ENCODE data around the gene NRP1. TPM values are rescaled to one million over a fixed set of nuclear protein-coding genes. Genes with fewer than 3 reads are reported as not detected.
A peak's percentile ranks its signal among the peaks of the same experiment; 100 is the strongest.

The NRP1 gene
- total RNA-seq, 1 donor, result 173 TPM

DNA sequence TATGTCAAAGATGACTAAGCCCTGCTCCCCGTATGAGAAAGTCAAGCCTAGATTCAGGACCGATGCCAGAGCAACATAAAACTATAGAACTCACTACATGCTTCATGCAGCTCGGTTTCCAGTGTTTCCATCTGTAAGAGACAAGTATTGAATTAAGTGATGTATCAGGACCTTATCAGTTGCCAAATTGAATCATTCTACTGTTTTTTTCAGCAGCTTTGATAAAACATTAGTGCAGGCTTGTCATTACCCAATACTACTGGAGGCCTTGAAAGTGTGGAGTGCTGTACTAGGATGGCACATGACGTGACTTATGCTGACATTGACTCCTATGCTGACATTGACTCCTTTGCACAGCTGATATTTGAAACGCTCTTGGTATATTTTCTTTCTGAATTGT lies 10.8 kb upstream of the NRP1 start:
- Histone ChIP-seq H3K27me3 (ENCODE audit: insufficient read depth, low read length) (no peaks in the 10 kb centered on the region), H3K79me2 (ENCODE audit: insufficient read depth, low read length) (no peaks in the 10 kb centered on the region), H4K20me1 (ENCODE audit: insufficient read depth, low read length) (no peaks in the 10 kb centered on the region), H3K27ac (ENCODE audit: low read depth, low read length) (no peak overlapping the region), H3K4me3 (ENCODE audit: insufficient read depth, low read length) (no peak overlapping the region), H3K4me2 (ENCODE audit: insufficient read depth, low read length) (no peak overlapping the region), H3K36me3 (ENCODE audit: insufficient read depth, low read length) (no peaks in the 10 kb centered on the region), H3K9me3 (ENCODE audit: low read depth, low read length) (no peaks in the 10 kb centered on the region), H3K4me1 (ENCODE audit: insufficient read depth, low read length) (peaks cover 33% of the 10 kb centered on the region), H2AFZ (ENCODE audit: low read length) (no peak overlapping the region)
- TF ChIP-seq CTCF (IDR thresholded peaks at IDR 0.05; ENCODE audit: extremely low read depth, low read depth, low read length), result no peak
- DNase-seq (ENCODE audit: insufficient read length, low spot score, missing footprints), result no peak

- H3K4me3 ChIP-seq (ENCODE audit: insufficient read depth, low read length), result no peak overlapping the region
- DNase-seq (ENCODE audit: insufficient read length, low spot score, missing footprints), result no peak
- no peaks in the 10 kb centered on the region for H3K27me3 ChIP-seq (ENCODE audit: insufficient read depth, low read length)
- no peaks in the 10 kb centered on the region for H4K20me1 ChIP-seq (ENCODE audit: insufficient read depth, low read length)
- H2AFZ ChIP-seq (ENCODE audit: low read length), result no peak overlapping the region
- no peaks in the 10 kb centered on the region for H3K9me3 ChIP-seq (ENCODE audit: low read depth, low read length)
- no peak overlapping the region for H3K4me2 ChIP-seq (ENCODE audit: insufficient read depth, low read length)
- no peaks in the 10 kb centered on the region for H3K36me3 ChIP-seq (ENCODE audit: insufficient read depth, low read length)
- TF ChIP-seq CTCF (IDR thresholded peaks at IDR 0.05; ENCODE audit: extremely low read depth, low read depth, low read length), result no peak
- peaks cover 38% of the 10 kb centered on the region for H3K4me1 ChIP-seq (ENCODE audit: insufficient read depth, low read length)
- no peaks in the 10 kb centered on the region for H3K79me2 ChIP-seq (ENCODE audit: insufficient read depth, low read length)
- no peak overlapping the region for H3K27ac ChIP-seq (ENCODE audit: low read depth, low read length)
Measured at GRCh38 chr10:33344676-33345075, 10.2 kb upstream of the NRP1 start.

DNA sequence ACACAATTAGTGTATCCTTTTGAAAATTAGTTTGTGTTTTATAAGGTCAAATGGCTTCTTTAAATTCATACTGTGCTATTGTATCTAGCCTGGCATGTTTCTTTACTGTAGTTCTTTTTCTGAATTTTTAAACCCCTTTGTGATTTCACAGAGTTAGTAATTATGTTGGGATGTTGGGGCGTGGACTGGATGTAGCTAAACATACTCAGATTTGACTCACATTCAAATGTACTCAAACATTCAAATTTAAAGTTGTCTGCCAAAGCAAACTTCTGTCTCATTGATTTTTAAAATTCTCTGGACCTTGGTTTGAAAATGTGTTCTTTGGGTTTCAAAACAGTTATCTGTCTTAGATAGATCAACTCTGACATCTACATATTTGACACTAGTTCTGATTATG lies 7.2 kb upstream of the NRP1 start:
- H3K27ac ChIP-seq (ENCODE audit: low read depth, low read length), result peak overlapping the region; percentile 76

More for the DNA sequence above, 7.2 kb upstream of the NRP1 start:
- Histone ChIP-seq H3K79me2 (ENCODE audit: insufficient read depth, low read length) (no peaks in the 10 kb centered on the region), H2AFZ (ENCODE audit: low read length) (no peak overlapping the region), H4K20me1 (ENCODE audit: insufficient read depth, low read length) (no peaks in the 10 kb centered on the region), H3K9me3 (ENCODE audit: low read depth, low read length) (no peaks in the 10 kb centered on the region), H3K27me3 (ENCODE audit: insufficient read depth, low read length) (no peaks in the 10 kb centered on the region), H3K36me3 (ENCODE audit: insufficient read depth, low read length) (no peaks in the 10 kb centered on the region), H3K4me2 (ENCODE audit: insufficient read depth, low read length) (peak overlapping the region; percentile 80), H3K4me1 (ENCODE audit: insufficient read depth, low read length) (peaks cover 47% of the 10 kb centered on the region), H3K4me3 (ENCODE audit: insufficient read depth, low read length) (peak overlapping the region; percentile 50)
- no peak for TF ChIP-seq CTCF (IDR thresholded peaks at IDR 0.05; ENCODE audit: extremely low read depth, low read depth, low read length)
- peak; percentile 58 for DNase-seq (ENCODE audit: insufficient read length, low spot score, missing footprints)
